Measurements from ENCODE around the gene PACRG. TPM values are rescaled to one million over a fixed set of nuclear protein-coding genes. Genes with fewer than 3 reads are reported as not detected.
A peak's percentile ranks its signal among the peaks of the same experiment; 100 is the strongest.

Gene PACRG
- total RNA-seq, 1 donor from 2014 or later, result 7.3 TPM

DNA sequence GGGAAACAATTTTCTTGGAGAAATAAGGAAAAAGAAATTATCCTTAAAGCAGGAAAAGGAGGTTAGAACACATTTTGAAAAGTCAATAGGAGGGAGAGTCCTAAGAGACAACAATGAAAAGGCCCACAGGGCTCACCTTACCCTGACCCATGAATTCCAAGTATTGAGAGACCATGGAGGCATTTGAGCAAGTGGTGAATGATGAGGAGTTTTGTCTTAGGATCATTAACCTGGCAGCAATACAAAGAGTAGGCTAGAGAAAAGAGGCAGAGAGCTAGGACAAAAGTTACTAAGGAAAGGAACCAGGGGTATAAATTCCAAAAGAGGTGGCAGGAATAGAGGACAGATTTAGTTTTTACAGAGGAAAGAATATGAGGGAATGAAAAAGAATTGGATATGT, 44.7 kb downstream of the PACRG start:
- DNase-seq (ENCODE audit: low spot score in 2 of 2) (no peak), FAIRE-seq (no peak)

DNA sequence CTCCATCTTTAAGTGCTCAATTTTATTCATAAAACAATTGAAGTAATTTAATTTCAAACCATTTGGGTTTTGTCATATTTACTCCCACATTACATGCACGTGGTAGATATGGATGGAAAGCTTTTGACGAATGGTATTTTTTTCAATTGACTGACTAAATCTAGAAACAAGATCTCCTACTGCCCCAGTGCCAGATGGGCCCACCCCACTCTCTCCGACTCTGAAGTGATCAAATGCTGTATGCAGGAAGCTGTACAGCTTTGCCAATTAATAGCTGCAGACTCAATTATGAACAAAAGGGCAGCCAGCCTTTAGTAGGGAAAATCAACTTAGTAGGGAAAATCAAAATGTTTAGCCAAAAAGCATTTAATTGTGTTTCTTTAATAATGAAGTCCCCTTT, 46.2 kb downstream of the PACRG start:
- no peak for FAIRE-seq
- DNase-seq (ENCODE audit: low spot score in 2 of 2), result no peak

DNA sequence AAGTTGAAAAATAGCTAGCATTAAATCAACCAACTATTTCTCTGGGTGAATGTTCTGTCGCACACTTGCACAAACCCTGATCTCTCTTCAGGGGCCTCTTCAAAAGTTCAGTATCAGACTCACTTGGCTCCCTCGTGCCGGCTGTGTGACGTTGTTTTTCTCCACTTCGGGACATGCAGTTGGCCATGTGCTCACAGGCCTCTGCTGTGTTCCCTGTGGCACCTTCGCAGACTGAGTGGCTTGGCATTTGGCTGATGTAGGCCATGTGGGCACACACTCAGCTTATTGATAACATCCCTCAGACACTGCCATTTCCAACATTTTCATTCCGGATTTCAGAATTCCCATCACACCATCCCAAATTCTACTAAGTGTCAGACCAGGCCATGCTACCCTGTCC, 49.3 kb downstream of the PACRG start:
- no peak for DNase-seq (ENCODE audit: low spot score in 2 of 2)
- FAIRE-seq, result no peak

DNA sequence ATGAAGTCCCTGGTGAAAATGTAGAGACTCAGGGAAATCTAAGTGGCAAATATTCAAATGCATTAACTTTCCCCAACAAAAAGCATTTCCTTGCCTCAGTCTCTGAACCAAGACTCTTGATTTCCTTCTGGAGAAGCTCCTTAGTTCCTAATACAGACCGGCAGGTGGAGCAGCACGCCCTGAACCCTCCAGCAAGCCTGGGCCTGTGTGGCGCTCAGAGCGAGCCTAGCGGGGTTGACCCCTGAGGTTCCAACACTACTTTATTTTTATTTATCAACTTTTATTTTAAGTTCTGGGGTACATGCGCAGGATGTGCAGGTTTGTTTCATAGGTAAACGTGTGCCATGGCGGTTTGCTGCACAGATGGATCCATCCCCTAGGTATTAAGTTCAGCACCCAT, 50.8 kb downstream of the PACRG start:
- no peak for FAIRE-seq

DNA sequence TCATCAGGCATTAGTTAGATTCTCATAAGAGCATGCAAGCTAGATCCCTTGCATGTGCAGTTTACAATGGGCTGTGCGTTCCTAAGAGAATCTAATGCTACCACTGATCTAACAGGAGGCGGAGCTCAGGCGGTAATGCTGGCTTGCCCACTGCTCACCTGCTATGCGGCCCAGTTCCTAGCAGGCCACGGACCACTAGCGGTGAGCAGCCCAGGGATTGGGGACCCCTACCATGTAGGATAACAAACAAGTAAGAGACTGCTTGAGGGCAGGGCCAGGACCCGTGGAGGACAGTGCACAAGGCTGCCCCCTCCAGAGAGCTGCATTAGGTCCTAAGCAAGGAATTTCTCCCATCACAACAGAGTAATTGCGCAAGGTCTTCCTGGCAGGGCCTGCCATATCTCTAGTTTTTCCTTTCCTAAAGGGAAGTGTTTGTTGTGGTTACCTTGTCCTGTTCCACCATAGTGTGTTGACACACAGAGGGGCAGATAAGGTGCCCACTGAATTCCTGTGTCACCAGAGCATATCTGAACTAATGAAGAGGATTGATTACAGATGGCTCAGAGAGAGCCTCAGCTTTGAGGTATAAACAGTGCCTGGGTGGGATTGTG, 58.0 kb downstream of the PACRG start:
- no peak for DNase-seq (ENCODE audit: low spot score in 2 of 2)
- no peak for FAIRE-seq

More for the DNA sequence above, 50.8 kb downstream of the PACRG start:
- no peak for DNase-seq (ENCODE audit: low spot score in 2 of 2)

DNA sequence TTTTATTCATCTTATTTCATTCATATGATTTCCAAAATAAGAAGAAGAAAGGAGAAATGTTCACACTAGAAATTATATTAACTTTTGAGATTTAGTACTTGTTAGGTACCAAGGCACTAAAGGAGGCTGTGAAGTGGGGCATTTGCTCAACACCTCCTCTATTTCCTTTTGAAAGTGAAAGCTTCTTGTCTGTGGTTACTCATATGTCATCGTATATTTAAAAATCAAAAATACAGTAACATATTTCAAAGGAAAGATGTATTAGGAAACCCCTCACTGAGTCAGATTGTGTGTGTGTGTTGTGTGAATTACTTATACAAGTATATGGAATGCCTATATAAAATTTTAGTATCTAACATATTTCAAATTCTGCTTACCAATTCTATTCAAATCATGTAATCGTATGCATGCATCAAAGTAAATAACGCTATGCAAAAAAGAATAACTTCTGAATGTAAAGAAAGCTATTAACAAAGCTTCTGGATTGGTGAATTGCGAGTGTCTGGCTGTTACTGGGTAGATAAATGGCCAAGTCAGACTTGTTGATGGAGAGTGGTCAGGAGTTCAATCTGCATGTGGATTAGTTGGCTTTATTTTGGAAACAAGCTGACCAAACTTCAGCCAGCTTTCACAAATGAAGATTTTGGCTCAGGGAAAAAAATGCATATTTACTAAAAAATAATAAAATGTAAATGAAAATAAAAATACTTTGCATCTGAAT, 70.9 kb downstream of the PACRG start:
- no peak for FAIRE-seq
- DNase-seq (ENCODE audit: low spot score in 2 of 2), result no peak

DNA sequence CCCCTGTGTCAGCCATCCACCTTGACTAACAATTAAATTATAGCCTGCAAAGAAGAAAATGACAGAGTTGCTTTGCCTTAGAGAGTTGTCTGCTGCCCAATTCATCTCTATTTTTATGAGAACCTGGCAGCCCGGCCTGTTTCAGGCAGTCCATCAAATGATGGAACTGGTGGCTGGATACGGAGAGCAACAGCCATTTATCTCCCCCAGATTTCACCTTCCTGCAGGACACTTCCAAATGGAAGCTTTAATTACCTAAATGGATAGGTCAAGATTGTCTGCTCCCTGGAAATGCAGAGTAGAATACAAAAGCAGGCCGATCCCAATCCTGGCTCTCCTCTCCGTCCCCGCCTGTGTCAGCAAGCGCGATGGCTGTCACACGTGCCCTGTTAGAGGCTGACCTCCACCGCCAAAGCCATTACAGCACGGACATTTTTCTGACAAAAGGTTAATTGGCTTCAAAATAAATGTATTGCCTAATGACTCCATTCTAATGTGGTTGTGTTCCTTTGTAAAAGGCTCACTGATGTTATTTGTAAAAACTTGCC, 86.7 kb downstream of the PACRG start:
- no peak for FAIRE-seq
- no peak for DNase-seq (ENCODE audit: low spot score in 2 of 2)

DNA sequence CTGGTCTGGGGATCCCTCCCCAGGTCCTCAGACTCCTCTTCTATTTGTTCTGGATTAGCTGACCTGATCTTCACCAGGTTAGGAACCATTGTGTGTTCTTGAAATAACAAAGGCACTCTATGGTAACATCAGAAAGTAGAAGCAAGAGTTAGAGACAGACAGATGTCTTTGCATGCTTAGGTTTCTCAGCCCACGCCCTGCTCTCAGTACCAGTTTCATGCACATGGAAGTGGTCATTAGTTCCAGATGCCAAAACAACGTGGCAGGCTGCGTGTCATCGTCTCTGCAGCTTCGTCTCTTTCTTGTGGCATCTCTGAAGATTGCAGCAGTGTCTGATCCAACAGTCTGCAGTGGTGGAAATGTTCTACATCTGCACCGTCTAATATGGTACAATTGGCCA, 89.4 kb downstream of the PACRG start:
- DNase-seq (ENCODE audit: low spot score in 2 of 2) (no peak), FAIRE-seq (no peak)

DNA sequence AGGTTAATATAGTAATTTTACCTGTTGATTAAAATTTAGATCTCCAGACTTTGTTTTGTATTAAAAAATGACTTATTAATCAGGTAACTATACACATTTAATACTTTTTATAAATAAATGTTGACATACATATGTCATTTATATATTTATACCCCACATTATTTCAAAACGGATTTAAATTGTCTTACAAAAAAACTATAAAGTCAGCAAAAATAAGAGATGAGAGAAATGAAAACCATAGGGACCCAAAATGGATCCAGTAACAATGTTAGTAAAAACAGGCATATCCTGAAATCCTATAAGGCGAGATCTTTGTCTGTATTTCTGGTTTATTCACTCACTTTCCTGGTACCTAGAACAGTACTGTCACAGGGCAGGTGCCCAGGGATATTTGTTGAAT, 91.5 kb downstream of the PACRG start:
- FAIRE-seq (no peak), DNase-seq (ENCODE audit: low spot score in 2 of 2) (no peak)

DNA sequence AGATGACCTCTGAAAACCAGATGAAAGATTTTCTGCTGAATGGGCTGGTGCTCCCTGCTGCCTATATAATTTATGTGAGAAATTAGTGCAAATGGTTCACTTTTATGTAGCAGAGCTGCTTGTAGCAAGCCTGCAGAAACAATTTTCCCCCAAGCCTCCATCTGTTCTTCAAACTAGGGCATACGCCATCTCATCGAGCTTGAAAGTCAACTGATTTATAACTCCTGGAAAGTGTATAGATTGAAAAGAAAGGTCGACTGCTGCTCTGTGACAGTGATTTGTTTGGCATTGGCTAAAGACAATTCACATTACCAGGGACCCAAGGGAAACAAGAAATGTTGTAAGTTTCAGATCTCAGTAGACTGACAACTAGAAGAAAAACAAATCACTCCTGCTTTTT, 93.3 kb downstream of the PACRG start:
- DNase-seq (ENCODE audit: low spot score in 2 of 2) (no peak), FAIRE-seq (no peak)

DNA sequence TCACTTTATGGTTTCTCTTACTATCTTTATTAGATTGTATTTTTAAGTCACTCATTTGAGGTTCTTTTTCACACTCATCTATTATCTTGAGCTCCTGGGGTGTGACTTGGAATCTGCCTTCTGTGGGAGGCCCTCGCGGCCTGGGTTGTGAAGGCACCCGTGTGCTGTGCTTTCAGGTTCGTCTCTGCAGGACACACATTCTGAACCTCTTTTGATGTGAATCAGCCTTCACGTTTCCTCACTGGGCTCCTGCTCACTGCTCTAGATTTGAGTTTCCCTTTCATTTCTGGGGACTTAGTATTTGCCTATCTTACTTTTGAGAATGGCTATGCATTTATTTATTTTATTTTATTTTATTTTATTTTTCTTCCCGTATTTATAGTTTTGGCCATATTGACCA, 97.8 kb downstream of the PACRG start:
- FAIRE-seq, result no peak
- DNase-seq (ENCODE audit: low spot score in 2 of 2), result no peak

DNA sequence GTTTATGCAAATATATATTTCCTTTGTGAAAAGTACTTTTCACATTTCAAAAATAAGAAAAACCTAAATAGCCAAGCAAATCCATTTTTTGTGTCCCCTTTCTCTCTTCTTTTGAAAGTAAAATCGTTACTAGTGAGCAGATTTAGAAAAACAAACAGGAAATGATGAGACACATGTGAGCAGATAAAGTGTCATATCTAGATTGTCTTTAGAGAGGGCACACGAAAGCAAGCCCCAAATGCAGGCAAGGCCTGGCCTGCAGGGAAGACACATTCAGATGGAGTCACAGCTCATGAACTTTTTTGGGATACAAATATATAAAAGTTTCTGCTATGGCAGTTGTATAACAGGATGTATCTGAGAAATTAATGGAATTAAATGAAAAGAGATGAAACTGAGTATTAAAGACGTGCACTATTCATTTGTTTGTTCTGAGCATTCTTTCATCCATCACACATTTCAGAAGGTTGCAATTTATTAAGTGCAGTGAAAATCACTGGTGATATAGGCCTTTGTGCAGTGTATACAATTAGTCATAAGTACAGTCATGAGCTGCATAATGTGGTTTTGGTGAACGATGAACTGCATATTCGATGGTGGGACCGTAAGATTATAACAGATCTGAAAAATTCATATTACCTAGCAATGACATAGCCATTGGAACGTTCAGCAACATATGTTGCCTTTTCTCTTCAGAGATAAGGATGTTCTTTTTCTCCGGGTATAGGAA, 101.4 kb downstream of the PACRG start:
- FAIRE-seq, result no peak

DNA sequence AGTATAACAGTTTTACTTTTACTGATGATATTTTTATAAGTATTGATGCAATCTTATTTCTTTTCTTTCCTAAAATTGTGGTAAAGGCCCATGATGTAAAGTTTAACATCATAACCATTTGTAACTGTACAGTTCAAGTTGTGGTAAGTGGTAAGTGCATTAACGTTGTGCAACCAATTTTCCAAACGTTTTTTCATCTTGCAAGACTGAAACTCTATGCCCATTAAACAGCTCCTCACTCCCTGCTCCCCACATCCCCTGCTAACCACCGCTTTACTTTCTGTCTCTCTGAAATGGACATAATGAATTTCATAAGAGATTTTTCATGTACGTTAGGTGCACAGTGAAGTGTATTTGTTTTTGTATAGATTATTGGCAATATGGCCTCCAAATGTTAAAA, 106.0 kb downstream of the PACRG start:
- FAIRE-seq (no peak), DNase-seq (ENCODE audit: low spot score in 2 of 2) (no peak)

More for the DNA sequence above, 101.4 kb downstream of the PACRG start:
- no peak for DNase-seq (ENCODE audit: low spot score in 2 of 2)

DNA sequence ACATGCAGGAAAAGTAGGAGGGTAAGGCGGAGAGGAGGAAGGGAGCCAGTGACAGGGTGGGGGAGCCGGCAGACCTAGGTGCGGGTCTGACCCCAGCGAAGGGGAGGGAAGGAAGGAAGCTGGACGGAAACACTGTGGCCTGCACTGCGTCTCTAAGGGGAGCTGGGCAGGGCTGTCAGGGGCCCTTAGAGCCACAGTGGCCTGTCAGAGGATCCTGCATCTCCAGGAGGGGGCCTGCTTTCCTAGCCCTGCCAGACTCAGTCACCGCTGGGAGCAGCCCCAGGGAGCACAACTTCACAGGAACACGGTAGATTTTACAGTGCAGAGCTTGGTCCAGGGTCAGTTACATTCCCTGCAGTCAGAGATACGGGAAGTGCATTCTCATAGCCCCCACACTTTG, 118.2 kb downstream of the PACRG start:
- no peak for FAIRE-seq
- no peak for DNase-seq (ENCODE audit: low spot score in 2 of 2)

DNA sequence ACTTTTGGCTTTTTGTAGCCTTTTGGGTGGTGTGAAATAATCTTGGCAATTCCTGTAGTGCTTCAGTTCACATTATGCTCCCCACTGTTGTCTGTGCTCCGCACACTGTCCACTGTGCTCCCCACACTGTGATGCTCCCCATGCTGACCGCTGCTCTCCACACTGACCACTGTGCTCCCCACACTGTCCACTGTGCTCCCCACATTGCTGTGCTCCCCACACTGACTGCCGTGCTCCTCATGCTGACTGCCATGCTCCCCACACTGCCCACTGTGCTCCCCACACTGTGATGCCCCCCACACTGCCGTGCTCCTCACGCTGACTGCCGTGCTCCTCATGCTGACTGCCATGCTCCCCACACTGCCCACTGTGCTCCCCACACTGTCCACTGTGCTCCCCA, 118.9 kb downstream of the PACRG start:
- no peak for FAIRE-seq
- no peak for DNase-seq (ENCODE audit: low spot score in 2 of 2)

DNA sequence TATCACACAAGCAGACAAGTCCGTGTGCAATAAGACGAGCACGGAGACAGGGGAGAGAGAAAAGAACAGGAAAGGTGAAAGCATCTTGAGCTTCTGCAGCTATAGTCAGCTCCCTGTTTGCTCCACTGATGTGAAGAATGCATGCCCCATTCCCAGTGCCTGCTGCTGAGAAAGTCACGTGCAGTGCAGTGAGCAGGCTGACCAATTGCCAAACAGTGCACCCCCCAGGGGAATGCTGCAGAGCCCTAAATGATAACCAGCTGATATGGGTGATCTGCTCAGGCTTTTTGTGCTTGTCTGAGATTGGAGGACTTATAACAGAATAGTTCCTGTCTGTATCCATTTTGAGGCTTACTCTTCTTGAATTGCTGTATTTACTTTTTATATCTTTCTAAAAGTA, 121.5 kb downstream of the PACRG start:
- DNase-seq (ENCODE audit: low spot score in 2 of 2), result peak; percentile 31 to 39
- no peak for FAIRE-seq

DNA sequence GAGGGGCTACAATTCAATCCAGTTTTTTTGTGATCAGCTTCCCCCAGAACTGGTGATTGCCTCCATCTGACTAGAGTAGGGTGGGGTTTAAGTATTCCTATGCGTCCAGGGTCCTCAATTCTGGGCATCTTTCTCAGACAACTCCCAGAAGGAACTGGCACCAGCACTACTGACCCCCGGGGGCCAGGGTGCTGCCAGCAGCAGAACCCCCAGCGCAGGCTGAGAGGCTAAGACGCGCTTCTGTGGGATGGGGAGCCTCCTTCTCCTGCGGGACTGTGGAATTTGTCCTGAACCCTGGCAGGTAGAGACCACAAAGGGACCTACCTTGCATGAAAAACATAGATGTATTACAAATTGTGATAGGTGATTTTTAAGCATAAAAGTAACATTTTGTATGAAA, 124.4 kb downstream of the PACRG start:
- no peak for DNase-seq (ENCODE audit: low spot score in 2 of 2)
- no peak for FAIRE-seq

DNA sequence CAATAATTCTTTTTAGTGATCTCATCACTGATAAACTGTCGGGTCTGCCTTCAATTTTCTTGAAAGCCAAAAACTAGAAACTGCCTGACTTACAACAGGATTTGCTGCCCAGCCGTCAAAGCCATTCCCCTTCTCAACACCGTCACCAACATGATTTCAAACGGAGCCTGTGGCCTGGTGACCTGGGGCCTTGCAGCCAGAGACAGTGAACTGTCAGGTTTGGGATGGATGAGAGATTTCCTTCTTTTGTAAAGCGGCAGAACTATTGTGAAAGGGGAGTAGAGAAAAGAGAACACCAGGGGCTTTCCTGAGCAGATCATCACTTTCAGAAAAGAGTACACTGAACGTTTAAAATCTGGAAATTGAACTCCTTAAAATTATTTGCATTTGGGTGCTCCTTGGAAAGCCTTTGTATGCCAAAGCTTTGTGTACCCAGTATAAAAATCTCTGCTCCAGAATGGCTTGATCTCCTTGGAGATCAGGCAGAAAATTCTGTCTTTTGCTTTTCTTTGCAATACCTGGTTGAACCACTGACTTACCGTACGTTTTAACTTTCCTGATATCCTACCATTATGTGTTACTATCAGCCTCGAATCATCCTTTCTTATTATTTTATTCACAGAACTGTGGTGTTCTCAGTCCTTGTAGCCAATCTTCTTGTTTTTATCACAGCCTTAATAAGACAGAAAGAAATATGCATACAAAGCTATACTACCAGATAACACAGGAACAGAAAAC, 125.2 kb downstream of the PACRG start:
- DNase-seq (ENCODE audit: low spot score in 2 of 2), result no peak
- no peak for FAIRE-seq

DNA sequence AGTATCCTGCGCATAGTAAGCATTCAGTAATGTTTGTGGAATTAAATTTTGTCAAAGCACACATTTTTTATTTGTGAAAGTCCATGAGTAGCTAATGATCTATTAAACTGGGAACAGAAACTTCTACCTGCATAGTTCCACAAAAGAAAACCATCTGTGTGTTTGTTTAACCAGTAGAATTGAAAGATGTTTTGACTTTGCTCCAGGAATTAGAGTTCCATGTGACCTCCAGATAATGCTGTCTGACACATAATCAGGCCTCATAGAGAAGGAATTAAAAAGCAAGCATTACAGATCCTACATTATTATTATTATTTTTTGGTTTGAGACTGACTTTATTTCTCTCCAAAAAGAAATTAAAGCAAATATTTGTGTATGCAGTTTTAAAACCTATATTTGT, 126.5 kb downstream of the PACRG start:
- FAIRE-seq (no peak), DNase-seq (ENCODE audit: low spot score in 2 of 2) (no peak)

DNA sequence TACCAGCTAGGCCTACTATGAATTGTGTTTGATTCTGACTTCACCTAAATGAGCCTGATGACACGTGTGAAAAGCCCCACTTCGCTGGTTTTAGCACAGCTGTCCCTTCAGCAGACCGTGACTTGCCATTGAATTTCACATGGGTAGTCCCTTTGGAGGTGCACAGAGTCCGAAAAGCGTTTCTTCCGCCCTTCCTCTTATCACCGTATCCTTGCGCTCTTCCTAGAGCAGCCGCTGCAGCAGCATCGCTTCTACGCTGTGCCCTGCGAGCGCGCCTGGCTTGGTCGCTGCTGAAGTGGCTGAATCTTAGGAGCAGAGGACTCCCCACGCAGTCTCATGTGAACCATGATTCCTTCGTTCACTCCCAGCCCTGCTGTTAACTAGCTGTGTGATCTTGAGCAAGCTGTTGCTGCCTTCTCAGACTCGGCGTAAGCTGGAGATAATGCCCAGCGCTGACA, 127.0 kb downstream of the PACRG start:
- no peak for DNase-seq (ENCODE audit: low spot score in 2 of 2)
- FAIRE-seq, result no peak

DNA sequence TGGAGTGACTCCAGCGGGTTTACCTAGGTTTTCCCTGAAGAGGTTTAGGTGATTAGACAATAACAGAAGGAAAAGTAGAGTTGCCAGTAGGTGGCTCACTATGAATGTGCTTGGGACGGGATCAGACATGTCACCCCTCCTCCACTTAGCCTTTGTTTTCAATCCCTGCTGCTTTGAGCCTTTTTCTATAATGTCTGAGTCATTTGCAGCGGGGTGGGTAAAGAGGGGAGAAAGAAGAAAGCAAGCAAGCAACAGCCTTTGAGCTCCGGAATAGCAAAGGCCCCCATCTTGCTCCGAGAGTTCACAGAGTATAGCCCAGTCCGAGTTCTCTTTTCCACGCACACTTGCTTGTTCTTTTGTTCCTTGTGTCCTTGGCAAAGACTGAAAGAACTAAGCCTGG, 129.1 kb downstream of the PACRG start:
- DNase-seq (ENCODE audit: low spot score in 2 of 2) (peak; percentile 34 to 43), FAIRE-seq (peak; percentile 79)

All from frontal cortex (tissue), 4 donors.